ENCODE data around the gene LINC01488.

The LINC01488 gene

GRCh38 chr11:69540118-69541000 lies 58.9 kb downstream of the LINC01488 start:
- H3K9me2 ChIP-seq (replicated peaks; ENCODE audit: control insufficient read depth, low read length): no peaks in the 10 kb centered on the region
- no peaks in the 10 kb centered on the region for H4K20me1 ChIP-seq (ENCODE audit: control insufficient read depth, insufficient read depth, low read depth, low read length)
- no peaks in the 10 kb centered on the region for H3K4me1 ChIP-seq (ENCODE audit: control insufficient read depth, low read length)
- no peaks in the 10 kb centered on the region for H3K79me2 ChIP-seq (ENCODE audit: control insufficient read depth, low read length)
- H3K27ac ChIP-seq (ENCODE audit: low read depth, low read length): no peak overlapping the region
- TF ChIP-seq, protein P1, sequence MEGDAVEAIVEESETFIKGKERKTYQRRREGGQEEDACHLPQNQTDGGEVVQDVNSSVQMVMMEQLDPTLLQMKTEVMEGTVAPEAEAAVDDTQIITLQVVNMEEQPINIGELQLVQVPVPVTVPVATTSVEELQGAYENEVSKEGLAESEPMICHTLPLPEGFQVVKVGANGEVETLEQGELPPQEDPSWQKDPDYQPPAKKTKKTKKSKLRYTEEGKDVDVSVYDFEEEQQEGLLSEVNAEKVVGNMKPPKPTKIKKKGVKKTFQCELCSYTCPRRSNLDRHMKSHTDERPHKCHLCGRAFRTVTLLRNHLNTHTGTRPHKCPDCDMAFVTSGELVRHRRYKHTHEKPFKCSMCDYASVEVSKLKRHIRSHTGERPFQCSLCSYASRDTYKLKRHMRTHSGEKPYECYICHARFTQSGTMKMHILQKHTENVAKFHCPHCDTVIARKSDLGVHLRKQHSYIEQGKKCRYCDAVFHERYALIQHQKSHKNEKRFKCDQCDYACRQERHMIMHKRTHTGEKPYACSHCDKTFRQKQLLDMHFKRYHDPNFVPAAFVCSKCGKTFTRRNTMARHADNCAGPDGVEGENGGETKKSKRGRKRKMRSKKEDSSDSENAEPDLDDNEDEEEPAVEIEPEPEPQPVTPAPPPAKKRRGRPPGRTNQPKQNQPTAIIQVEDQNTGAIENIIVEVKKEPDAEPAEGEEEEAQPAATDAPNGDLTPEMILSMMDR (IDR thresholded peaks at IDR 0.05; ENCODE audit: low read depth, low read length, poor library complexity, severe bottlenecking): no peak
- TF ChIP-seq EZH2phosphoT487 (IDR thresholded peaks at IDR 0.05; ENCODE audit: borderline replicate concordance, low read length): no peak
- no peaks in the 10 kb centered on the region for H3K36me3 ChIP-seq (ENCODE audit: control insufficient read depth, low read length)
- H3K27me3 ChIP-seq (ENCODE audit: control insufficient read depth, low read length): no peaks in the 10 kb centered on the region
- no peak overlapping the region for H3K4me3 ChIP-seq (ENCODE audit: low read length)
- H3K9me3 ChIP-seq (ENCODE audit: control insufficient read depth, insufficient read depth, low read length): no peaks in the 10 kb centered on the region
- H3F3A ChIP-seq (ENCODE audit: control insufficient read depth, insufficient read depth): no peaks in the 10 kb centered on the region
- H3K4me2 ChIP-seq (ENCODE audit: low read length): no peak overlapping the region

GRCh38 chr11:69541001-69541285 lies 59.5 kb downstream of the LINC01488 start:
- TF ChIP-seq, protein P1 (IDR thresholded peaks at IDR 0.05; ENCODE audit: low read depth, low read length, poor library complexity, severe bottlenecking): no peak
- no peak for TF ChIP-seq EZH2phosphoT487 (IDR thresholded peaks at IDR 0.05; ENCODE audit: borderline replicate concordance, low read length)

DNA sequence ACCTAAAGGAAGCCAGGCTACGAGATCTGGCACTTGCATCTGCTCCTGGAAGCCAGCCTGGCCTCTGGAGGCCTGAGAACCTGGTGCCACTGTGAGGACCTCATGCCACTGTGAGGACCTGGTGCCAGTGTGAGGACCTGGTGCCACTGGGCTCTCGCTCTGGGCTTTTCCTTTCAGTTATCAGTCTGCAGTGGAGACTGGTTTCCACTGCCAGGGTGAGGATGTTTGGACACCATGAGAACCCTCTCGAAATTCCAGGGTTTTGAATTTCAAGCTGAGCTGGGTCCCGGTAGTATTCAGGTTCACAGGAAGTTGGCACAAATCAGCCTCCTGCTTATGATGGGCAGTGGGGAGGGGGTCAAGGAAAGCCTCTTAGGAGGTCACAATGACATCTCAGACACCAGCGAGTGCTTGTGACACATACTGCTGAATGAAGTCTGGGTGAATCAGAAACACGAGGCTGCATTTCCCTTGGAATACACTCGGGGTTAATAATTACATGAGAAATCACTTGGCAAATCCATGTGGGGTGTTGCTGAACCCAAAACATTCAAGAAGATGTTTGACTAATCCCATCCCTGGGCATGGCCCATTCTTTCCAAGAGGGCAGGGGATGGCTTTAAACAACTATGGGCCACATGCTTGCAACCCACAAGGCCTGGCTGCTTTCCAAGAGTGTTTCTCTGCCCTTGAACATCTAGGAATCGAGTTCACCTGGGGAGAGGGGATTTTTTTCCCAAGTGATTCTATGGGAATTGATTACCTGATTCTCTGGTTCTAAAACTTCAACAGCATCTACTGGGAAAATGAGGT lies 60.2 kb downstream of the LINC01488 start:
- Histone ChIP-seq H4K20me1 (ENCODE audit: control insufficient read depth, insufficient read depth, low read depth, low read length) (no peaks in the 10 kb centered on the region), H3K9me3 (ENCODE audit: control insufficient read depth, insufficient read depth, low read length) (no peaks in the 10 kb centered on the region), H3K4me2 (ENCODE audit: low read length) (no peak overlapping the region), H3K4me3 (ENCODE audit: low read length) (no peak overlapping the region), H3K36me3 (ENCODE audit: control insufficient read depth, low read length) (no peaks in the 10 kb centered on the region), H3K79me2 (ENCODE audit: control insufficient read depth, low read length) (no peaks in the 10 kb centered on the region), H3F3A (ENCODE audit: control insufficient read depth, insufficient read depth) (no peaks in the 10 kb centered on the region), H3K27ac (ENCODE audit: low read depth, low read length) (no peak overlapping the region), H3K27me3 (ENCODE audit: control insufficient read depth, low read length) (no peaks in the 10 kb centered on the region), H3K4me1 (ENCODE audit: control insufficient read depth, low read length) (no peaks in the 10 kb centered on the region), H3K9me2 (replicated peaks; ENCODE audit: control insufficient read depth, low read length) (no peaks in the 10 kb centered on the region)
- TF ChIP-seq EZH2phosphoT487 (IDR thresholded peaks at IDR 0.05; ENCODE audit: borderline replicate concordance, low read length): no peak
- TF ChIP-seq, protein P1 (IDR thresholded peaks at IDR 0.05; ENCODE audit: low read depth, low read length, poor library complexity, severe bottlenecking): no peak

More at GRCh38 chr11:69541001-69541285, 59.5 kb downstream of the LINC01488 start:
- Histone ChIP-seq H4K20me1 (ENCODE audit: control insufficient read depth, insufficient read depth, low read depth, low read length) (no peaks in the 10 kb centered on the region), H3K9me2 (replicated peaks; ENCODE audit: control insufficient read depth, low read length) (no peaks in the 10 kb centered on the region), H3K36me3 (ENCODE audit: control insufficient read depth, low read length) (no peaks in the 10 kb centered on the region), H3F3A (ENCODE audit: control insufficient read depth, insufficient read depth) (no peaks in the 10 kb centered on the region), H3K9me3 (ENCODE audit: control insufficient read depth, insufficient read depth, low read length) (no peaks in the 10 kb centered on the region), H3K4me3 (ENCODE audit: low read length) (no peak overlapping the region), H3K4me2 (ENCODE audit: low read length) (no peak overlapping the region), H3K79me2 (ENCODE audit: control insufficient read depth, low read length) (no peaks in the 10 kb centered on the region), H3K27ac (ENCODE audit: low read depth, low read length) (no peak overlapping the region), H3K27me3 (ENCODE audit: control insufficient read depth, low read length) (no peaks in the 10 kb centered on the region), H3K4me1 (ENCODE audit: control insufficient read depth, low read length) (no peaks in the 10 kb centered on the region)

All from DOHH2 (cell line).